PC-3 (cell line): ENCODE results near the gene ZNF462. TPM values are rescaled to one million over a fixed set of nuclear protein-coding genes. Genes with fewer than 3 reads are reported as not detected.

ENCODE experiments used
- ATAC-seq: fragments of 200-7000 bp; cut with Tn5 transposase; 2 replicates; pipeline ENCODE4 v1.9.1; 2020; ENCODE audit warnings: mild to moderate bottlenecking, moderate library complexity
- BruUV-seq: library from RNA; stranded (reverse); fragments of 400-500 nt; replicated peaks from 2 replicates; lab custom pipeline; 2021; lab: Mats Ljungman, UMichigan
- CTCF ChIA-PET: fragments of 300-600 bp; sonication (Branson Sonifier 250); formaldehyde crosslinking; loops from one replicate; lab custom pipeline; 2022; ENCODE audit warnings: antibody characterized with exemption; lab: Charles Lee
- POLR2A ChIA-PET: fragments of 300-600 bp; sonication (Branson Sonifier 250); formaldehyde crosslinking; loops from one replicate; lab custom pipeline; 2022; ENCODE audit warnings: antibody characterized with exemption; ENCODE audit not compliant: unreplicated experiment; lab: Charles Lee
- DNase-seq: peaks from one replicate; pipeline ENCODE4 v3.0.0-alpha.2; 2015
- H2AFZ ChIP-seq: fragments of 300-600 bp; sonication (generic); 2 replicates; pipeline ENCODE4 v1.6.0; 2016; ENCODE audit warnings: antibody characterized with exemption, low read length
- H3F3A ChIP-seq: fragments of 300-600 bp; sonication (generic); one replicate; pipeline ENCODE4 v1.6.0; 2017; ENCODE audit warnings: antibody characterized with exemption, low read length, control low read depth, mild to moderate bottlenecking; ENCODE audit not compliant: unreplicated experiment
- H3K27ac ChIP-seq: fragments of 300-600 bp; sonication (generic); 2 replicates; pipeline ENCODE4 v1.5.1; 2016; ENCODE audit warnings: mild to moderate bottlenecking, low read length
- H3K27me3 ChIP-seq: fragments of 300-600 bp; sonication (generic); 2 replicates; pipeline ENCODE4 v1.6.1; 2016; ENCODE audit warnings: low read length, mixed read lengths
- H3K36me3 ChIP-seq: fragments of 300-600 bp; sonication (generic); 2 replicates; pipeline ENCODE4 v1.6.1; 2016; ENCODE audit warnings: low read depth, mixed run types, low read length, mixed read lengths
- H3K4me1 ChIP-seq: fragments of 300-600 bp; sonication (generic); 2 replicates; pipeline ENCODE4 v1.5.1; 2016; ENCODE audit warnings: low read length; ENCODE audit not compliant: insufficient read depth
- H3K4me2 ChIP-seq: fragments of 300-600 bp; sonication (generic); 2 replicates; pipeline ENCODE4 v1.6.0; 2016; ENCODE audit warnings: low read length
- H3K4me3 ChIP-seq: fragments of 300-600 bp; sonication (generic); 2 replicates; pipeline ENCODE4 v1.5.1; 2016; ENCODE audit warnings: mild to moderate bottlenecking, low read length, mixed read lengths
- H3K79me2 ChIP-seq: fragments of 300-600 bp; sonication (generic); 2 replicates; pipeline ENCODE4 v1.6.1; 2017; ENCODE audit warnings: low read length, mixed read lengths
- H3K9ac ChIP-seq: fragments of 300-600 bp; sonication (generic); 2 replicates; pipeline ENCODE4 v1.6.0; 2016; ENCODE audit warnings: mild to moderate bottlenecking, low read length
- H3K9me2 ChIP-seq: fragments of 300-600 bp; sonication (generic); replicated peaks from 2 replicates; pipeline ENCODE4 v1.6.1; 2016; ENCODE audit warnings: mixed run types, low read length, mixed read lengths
- H3K9me3 ChIP-seq: fragments of 300-600 bp; sonication (generic); 2 replicates; pipeline ENCODE4 v1.6.1; 2016; ENCODE audit warnings: low read length, mixed read lengths
- H4K20me1 ChIP-seq: fragments of 300-600 bp; sonication (generic); 2 replicates; pipeline ENCODE4 v1.6.1; 2016; ENCODE audit warnings: low read length, mixed read lengths
- CTCF ChIP-seq: fragments of 300-600 bp; sonication (generic); conservative IDR thresholded peaks from 2 replicates; pipeline ENCODE4 v1.5.1; 2017; ENCODE audit warnings: antibody characterized with exemption, low read depth, mild to moderate bottlenecking, low read length
- EZH2 ChIP-seq: fragments of 300-600 bp; sonication (generic); IDR thresholded peaks from one replicate; pipeline ENCODE4 v1.6.1; 2017; ENCODE audit warnings: antibody characterized with exemption, mild to moderate bottlenecking, low read length; ENCODE audit not compliant: unreplicated experiment
- EZH2phosphoT487 ChIP-seq: fragments of 300-600 bp; sonication (generic); IDR thresholded peaks from 2 replicates; pipeline ENCODE4 v1.6.1; 2018; ENCODE audit warnings: mild to moderate bottlenecking, antibody characterized with exemption, low read length, borderline replicate concordance
- intact Hi-C: fragments of 100-400 bp; cut with micrococcal nuclease; formaldehyde crosslinking; loops from 2 replicates; pipeline ENCODE4 v1.9.0; 2023
- total RNA-seq: library from RNA; depleted of rRNA; stranded (reverse); fragments of >200 nt; gene quantifications from 2 replicates; pipeline ENCODE4 v1.2.3, GENCODE V29; 2014

Gene ZNF462
- total RNA-seq, 1 experiment from 2014 or later, result 21.2 TPM

- Histone ChIP-seq H2AFZ (no peak overlapping the region), H3K36me3 (no peaks in the 10 kb centered on the region), H4K20me1 (no peaks in the 10 kb centered on the region), H3K4me3 (no peak overlapping the region), H3K9me3 (no peaks in the 10 kb centered on the region), H3K27me3 (no peaks in the 10 kb centered on the region), H3K27ac (no peak overlapping the region), H3K9me2 (no peaks in the 10 kb centered on the region), H3K4me2 (no peak overlapping the region), H3K79me2 (no peaks in the 10 kb centered on the region), H3F3A (no peaks in the 10 kb centered on the region), H3K4me1 (no peaks in the 10 kb centered on the region), H3K9ac (no peak overlapping the region)
- ChIA-PET CTCF (no interaction called here), POLR2A (no interaction called here)
- TF ChIP-seq CTCF, result no peak
- no peak for TF ChIP-seq EZH2phosphoT487
- ATAC-seq, result no peak
- intact Hi-C loops, result no loop called here
- no TSS peak for BruUV-seq
- no peak for DNase-seq
Measured at GRCh38 chr9:107046692-107047091, 183.7 kb downstream of the ZNF462 start.

GRCh38 chr9:107049046-107049802 lies 186.3 kb downstream of the ZNF462 start:
- no peak overlapping the region for H2AFZ ChIP-seq
- H3K4me1 ChIP-seq, result no peaks in the 10 kb centered on the region
- ATAC-seq (no peak), DNase-seq (no peak)
- H3K27me3 ChIP-seq, result no peaks in the 10 kb centered on the region
- BruUV-seq, result no TSS peak
- no peaks in the 10 kb centered on the region for H3K9me2 ChIP-seq
- no peaks in the 10 kb centered on the region for H3K9me3 ChIP-seq
- H3K9ac ChIP-seq, result no peak overlapping the region
- H3F3A ChIP-seq, result no peaks in the 10 kb centered on the region
- no peak overlapping the region for H3K4me3 ChIP-seq
- no peak overlapping the region for H3K27ac ChIP-seq
- H3K79me2 ChIP-seq, result no peaks in the 10 kb centered on the region
- no peaks in the 10 kb centered on the region for H4K20me1 ChIP-seq
- H3K4me2 ChIP-seq, result no peak overlapping the region
- H3K36me3 ChIP-seq, result no peaks in the 10 kb centered on the region
- intact Hi-C loops, result no loop called here
- no peak for TF ChIP-seq EZH2
- TF ChIP-seq CTCF, result no peak
- no peak for TF ChIP-seq EZH2phosphoT487
- ChIA-PET CTCF (no interaction called here), POLR2A (no interaction called here)

GRCh38 chr9:107049803-107050184 lies 186.8 kb downstream of the ZNF462 start:
- Histone ChIP-seq H2AFZ (no peak overlapping the region), H3K27me3 (no peaks in the 10 kb centered on the region), H3K79me2 (no peaks in the 10 kb centered on the region), H3K9ac (no peak overlapping the region), H3K4me1 (no peaks in the 10 kb centered on the region), H3K4me3 (no peak overlapping the region), H3F3A (no peaks in the 10 kb centered on the region), H3K9me2 (no peaks in the 10 kb centered on the region), H3K9me3 (no peaks in the 10 kb centered on the region), H4K20me1 (no peaks in the 10 kb centered on the region), H3K4me2 (no peak overlapping the region), H3K27ac (no peak overlapping the region), H3K36me3 (no peaks in the 10 kb centered on the region)
- ATAC-seq (no peak), DNase-seq (no peak)
- no TSS peak for BruUV-seq
- intact Hi-C loops, result no loop called here
- ChIA-PET CTCF (no interaction called here), POLR2A (no interaction called here)
- TF ChIP-seq CTCF, result no peak
- TF ChIP-seq EZH2phosphoT487, result no peak
- no peak for TF ChIP-seq EZH2
